ENCODE results near the gene RP2.
A peak's percentile ranks its signal among the peaks of the same experiment; 100 is the strongest.

RP2 gene

DNA sequence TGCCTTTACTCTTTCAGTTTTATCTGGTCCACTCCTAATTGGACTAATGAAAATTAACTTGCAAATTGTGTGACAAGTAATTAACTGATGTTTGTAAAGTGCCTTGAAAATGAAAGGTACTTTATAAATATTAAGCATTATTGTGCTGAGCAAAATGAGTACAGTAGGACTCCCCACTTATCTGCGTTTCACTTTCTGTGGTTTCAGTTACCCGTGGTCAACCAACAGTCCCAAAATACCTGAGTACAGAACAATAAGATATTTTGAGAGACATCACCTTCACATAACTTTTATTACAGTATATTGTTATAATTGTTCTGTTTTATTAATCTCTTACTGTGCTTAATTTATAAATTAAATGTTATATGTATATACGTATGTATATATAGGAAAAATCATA is 48.0 kb downstream of the RP2 start:
- peaks cover 6% of the 10 kb centered on the region for H3K36me3 ChIP-seq (ENCODE audit: control insufficient read depth, insufficient read depth, low read length)
- no CpG with 5 or more reads among the region's 3 CpGs for WGBS, 2 experiments (ENCODE audit: insufficient coverage in 2 of 2)

DNA sequence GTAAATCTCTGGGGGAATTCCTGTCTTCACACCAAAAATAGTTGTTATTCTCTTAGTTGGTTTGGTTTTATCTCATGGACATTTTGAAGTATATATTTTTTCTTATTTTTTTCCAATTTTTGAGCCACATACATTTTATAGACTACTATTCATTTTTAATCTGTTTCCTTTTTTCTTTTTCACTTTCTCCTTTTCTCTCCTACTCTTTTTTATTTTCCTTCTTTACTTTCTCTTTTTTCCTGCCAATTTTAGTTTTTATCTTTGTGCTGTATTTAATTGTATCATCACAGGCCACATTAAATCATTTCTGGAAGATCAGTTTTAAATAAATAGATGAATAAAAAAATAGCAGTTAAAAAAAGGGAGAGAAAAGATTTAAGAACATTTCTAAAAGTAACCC is 61.4 kb downstream of the RP2 start:
- Histone ChIP-seq H3K27ac (ENCODE audit: low read depth, low read length, severe bottlenecking) (no peak overlapping the region), H3K9me3 (ENCODE audit: control insufficient read depth, low read length) (no peaks in the 10 kb centered on the region), H3K36me3 (ENCODE audit: control insufficient read depth, insufficient read depth, low read length) (no peaks in the 10 kb centered on the region), H3K4me1 (ENCODE audit: control insufficient read depth, insufficient read depth, low read length, poor library complexity, severe bottlenecking) (no peaks in the 10 kb centered on the region), H3K4me3 (ENCODE audit: extremely low read depth, insufficient read depth, low read length, poor library complexity, severe bottlenecking) (no peak overlapping the region)

More for the DNA sequence above, 48.0 kb downstream of the RP2 start:
- Histone ChIP-seq H3K9me3 (ENCODE audit: control insufficient read depth, low read length) (no peaks in the 10 kb centered on the region), H3K4me1 (ENCODE audit: control insufficient read depth, insufficient read depth, low read length, poor library complexity, severe bottlenecking) (no peaks in the 10 kb centered on the region), H3K4me3 (ENCODE audit: extremely low read depth, insufficient read depth, low read length, poor library complexity, severe bottlenecking) (no peak overlapping the region), H3K27ac (ENCODE audit: low read depth, low read length, severe bottlenecking) (no peak overlapping the region)

DNA sequence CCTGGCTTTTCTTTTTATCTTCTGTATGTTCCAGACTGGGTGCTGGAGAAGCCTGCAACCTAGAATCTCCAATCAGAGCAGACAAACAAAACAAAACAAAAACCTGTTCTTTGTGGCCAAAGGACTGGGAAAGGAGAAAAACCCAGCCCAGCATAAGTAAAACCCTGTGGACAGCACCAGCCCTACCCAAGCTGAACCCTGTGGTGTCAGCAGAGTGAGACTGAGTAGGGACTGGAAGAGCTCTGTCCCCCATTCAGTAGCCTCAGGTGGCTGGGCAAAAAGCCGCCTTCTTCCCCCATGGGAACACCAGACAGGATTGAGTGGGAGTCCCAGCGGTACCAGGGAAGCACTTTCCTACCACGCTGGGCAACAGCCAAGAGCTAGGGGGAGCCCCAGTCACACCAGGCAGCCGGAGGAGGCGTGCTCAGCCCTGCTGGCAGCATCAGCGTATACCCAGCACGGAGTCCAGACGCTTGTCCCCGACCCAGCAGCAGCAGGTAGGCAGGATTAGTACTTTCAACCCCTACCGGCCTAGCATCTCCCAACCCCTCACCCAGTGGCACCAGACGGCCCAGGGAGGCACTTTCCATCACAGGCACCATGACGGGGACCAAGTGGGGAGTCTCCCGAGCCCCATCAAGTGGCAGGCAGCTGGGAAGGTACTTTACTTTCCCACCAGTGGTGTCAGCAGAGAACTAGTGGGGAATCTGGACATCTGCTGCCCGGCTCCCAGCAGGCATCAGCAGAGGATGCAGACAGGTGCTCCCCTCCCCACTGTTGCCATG is 66.8 kb downstream of the RP2 start:
- 0% methylated on average over 2 of the region's 14 CpGs for WGBS, 2 experiments (ENCODE audit: insufficient coverage in 2 of 2)
- Histone ChIP-seq H3K4me3 (ENCODE audit: extremely low read depth, insufficient read depth, low read length, poor library complexity, severe bottlenecking) (peak overlapping the region; percentile 29), H3K27ac (ENCODE audit: low read depth, low read length, severe bottlenecking) (no peak overlapping the region), H3K36me3 (ENCODE audit: control insufficient read depth, insufficient read depth, low read length) (no peaks in the 10 kb centered on the region), H3K9me3 (ENCODE audit: control insufficient read depth, low read length) (no peaks in the 10 kb centered on the region), H3K4me1 (ENCODE audit: control insufficient read depth, insufficient read depth, low read length, poor library complexity, severe bottlenecking) (no peaks in the 10 kb centered on the region)

DNA sequence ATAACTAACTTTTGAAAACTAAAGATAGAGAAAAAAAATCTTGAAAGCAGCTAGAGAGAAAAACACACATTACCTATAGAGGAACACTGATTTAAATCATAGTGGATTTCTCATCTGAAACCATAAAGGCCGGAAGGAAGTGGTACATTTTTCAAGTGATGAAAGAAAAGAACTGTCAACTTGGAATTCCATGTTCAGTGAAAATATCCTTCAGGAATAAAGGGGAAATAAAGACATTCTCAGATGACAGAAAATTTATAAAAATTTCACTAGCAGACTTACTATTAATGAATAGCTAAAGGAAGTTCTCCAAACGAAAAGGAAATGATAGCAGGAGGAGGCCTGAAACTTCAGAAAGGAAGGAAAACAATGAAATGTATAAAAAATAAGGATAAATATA is 67.8 kb downstream of the RP2 start:
- Histone ChIP-seq H3K4me1 (ENCODE audit: control insufficient read depth, insufficient read depth, low read length, poor library complexity, severe bottlenecking) (no peaks in the 10 kb centered on the region), H3K9me3 (ENCODE audit: control insufficient read depth, low read length) (no peaks in the 10 kb centered on the region), H3K27ac (ENCODE audit: low read depth, low read length, severe bottlenecking) (no peak overlapping the region), H3K4me3 (ENCODE audit: extremely low read depth, insufficient read depth, low read length, poor library complexity, severe bottlenecking) (no peak overlapping the region), H3K36me3 (ENCODE audit: control insufficient read depth, insufficient read depth, low read length) (no peaks in the 10 kb centered on the region)
- 80% methylated on average over 1 of the region's 2 CpGs; no CpG with 5 or more reads in 1 of the 2 experiments for whole genome bisulfite sequencing, 2 experiments (ENCODE audit: insufficient coverage in 2 of 2)

DNA sequence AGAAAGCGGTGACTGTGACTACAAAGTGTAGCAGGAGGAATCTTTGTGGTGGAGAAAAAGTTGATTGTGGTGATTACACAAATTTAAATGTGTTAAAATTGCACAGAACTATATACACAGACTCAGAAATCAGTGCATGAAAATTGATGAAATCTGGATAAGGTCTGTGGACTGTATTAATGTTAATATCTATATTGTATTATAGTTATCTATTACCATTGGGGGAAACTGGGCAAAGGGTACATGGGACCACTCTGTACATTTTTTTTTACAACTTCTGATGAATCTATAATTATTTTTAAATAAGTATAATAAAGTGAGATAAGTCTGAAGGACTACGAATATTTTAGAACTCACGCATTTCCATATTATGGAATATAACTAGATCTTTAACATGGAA is 73.6 kb downstream of the RP2 start:
- Histone ChIP-seq H3K27ac (ENCODE audit: low read depth, low read length, severe bottlenecking) (no peak overlapping the region), H3K4me1 (ENCODE audit: control insufficient read depth, insufficient read depth, low read length, poor library complexity, severe bottlenecking) (peaks cover 4% of the 10 kb centered on the region), H3K36me3 (ENCODE audit: control insufficient read depth, insufficient read depth, low read length) (no peaks in the 10 kb centered on the region), H3K9me3 (ENCODE audit: control insufficient read depth, low read length) (no peaks in the 10 kb centered on the region), H3K4me3 (ENCODE audit: extremely low read depth, insufficient read depth, low read length, poor library complexity, severe bottlenecking) (no peak overlapping the region)
- no CpG with 5 or more reads among the region's 3 CpGs for WGBS, 2 experiments (ENCODE audit: insufficient coverage in 2 of 2)

DNA sequence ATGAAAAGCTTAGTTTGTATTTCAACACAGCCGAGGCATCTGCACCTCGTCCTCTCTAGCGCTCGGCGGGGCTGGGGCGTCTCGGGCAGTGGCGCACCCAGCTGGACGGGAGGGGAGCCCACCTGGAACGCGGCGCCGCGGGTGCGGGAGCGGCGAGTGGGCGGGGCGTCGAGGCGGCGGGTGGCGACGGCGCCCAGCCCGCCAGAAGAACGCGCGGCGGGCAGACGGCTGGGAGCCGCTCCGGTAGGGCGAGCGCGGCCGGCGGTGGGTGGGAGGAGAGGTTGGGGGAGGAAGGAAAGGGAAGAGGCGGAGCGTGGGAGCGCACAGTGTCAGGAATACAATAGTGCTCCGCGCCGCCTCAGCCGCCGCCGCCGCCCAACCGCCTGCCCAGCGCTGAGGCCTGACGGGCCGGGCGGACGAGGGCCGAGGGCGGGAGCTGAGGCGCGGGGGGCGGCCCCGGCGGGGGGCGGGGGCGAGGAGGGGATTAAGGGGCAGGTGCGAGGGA is 75.3 kb downstream of the RP2 start, which contains the start of gene JADE3:
JADE3 (plus strand) TSS at position 324 of the 505 bp plus-strand sequence. CDS start 72,474 bp downstream, outside the sequence.
- WGBS, 2 experiments (ENCODE audit: insufficient coverage in 2 of 2): no CpG with 5 or more reads among the region's 64 CpGs
- Histone ChIP-seq H3K4me3 (ENCODE audit: extremely low read depth, insufficient read depth, low read length, poor library complexity, severe bottlenecking) (peak within 1 kb of the TSS; percentile 59), H3K36me3 (ENCODE audit: control insufficient read depth, insufficient read depth, low read length) (no peaks in the 10 kb centered on the region), H3K9me3 (ENCODE audit: control insufficient read depth, low read length) (no peaks in the 10 kb centered on the region), H3K27ac (ENCODE audit: low read depth, low read length, severe bottlenecking) (peak within 1 kb of the TSS; percentile 16), H3K4me1 (ENCODE audit: control insufficient read depth, insufficient read depth, low read length, poor library complexity, severe bottlenecking) (peaks cover 4% of the 10 kb centered on the region)

DNA sequence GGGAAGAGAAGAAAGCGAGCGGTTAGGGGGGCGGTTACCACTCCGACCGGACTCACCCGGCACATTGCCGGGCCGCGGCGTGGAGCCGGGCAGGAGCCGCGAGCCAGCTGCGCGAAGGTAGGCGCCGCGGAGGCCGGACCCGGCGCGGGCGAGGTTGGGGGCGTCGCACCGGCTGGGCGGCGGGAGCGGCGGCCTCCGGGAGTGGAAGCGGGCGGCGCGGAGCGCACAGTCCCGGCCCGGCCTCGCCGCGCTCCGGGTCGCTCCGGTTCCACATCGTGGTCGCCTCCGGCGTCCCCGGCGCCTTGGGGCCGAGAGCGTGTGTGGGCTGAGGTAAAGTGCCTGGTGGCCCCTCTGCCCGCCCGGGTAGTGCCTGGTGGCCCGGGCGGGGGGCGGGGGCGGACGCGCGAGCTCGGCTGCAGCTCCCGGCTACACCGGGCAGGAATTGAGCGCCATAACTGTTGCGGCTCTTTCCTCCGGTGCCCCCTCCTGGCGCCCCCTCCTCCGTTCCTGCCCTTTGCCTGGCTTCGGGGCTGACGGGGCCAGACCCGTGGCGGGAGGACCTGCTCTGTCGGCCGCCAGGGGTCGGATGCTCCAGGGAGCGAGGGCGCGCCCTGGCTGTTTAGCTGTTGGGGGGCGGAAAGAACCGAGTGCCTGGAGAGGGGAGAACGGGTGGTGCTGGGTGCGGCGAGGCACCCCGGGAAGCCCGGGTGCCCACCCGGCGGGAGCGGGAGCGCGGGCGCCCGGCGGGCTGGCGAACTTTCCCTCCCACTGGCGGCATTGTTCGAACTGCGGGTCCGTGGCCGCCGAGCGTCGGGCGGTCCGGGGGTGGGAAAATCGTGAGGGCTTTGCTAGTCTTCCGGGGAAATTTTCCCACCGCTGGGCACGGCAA is 76.0 kb downstream of the RP2 start:
- peak overlapping the region; percentile 16 for H3K27ac ChIP-seq (ENCODE audit: low read depth, low read length, severe bottlenecking)
- H3K36me3 ChIP-seq (ENCODE audit: control insufficient read depth, insufficient read depth, low read length): no peaks in the 10 kb centered on the region
- H3K9me3 ChIP-seq (ENCODE audit: control insufficient read depth, low read length): no peaks in the 10 kb centered on the region
- peak overlapping the region; percentile 59 for H3K4me3 ChIP-seq (ENCODE audit: extremely low read depth, insufficient read depth, low read length, poor library complexity, severe bottlenecking)
- 0 to 7% methylated on average over 1 to 3 of the region's 109 CpGs for WGBS, 2 experiments (ENCODE audit: insufficient coverage in 2 of 2)
- H3K4me1 ChIP-seq (ENCODE audit: control insufficient read depth, insufficient read depth, low read length, poor library complexity, severe bottlenecking): peaks cover 4% of the 10 kb centered on the region

DNA sequence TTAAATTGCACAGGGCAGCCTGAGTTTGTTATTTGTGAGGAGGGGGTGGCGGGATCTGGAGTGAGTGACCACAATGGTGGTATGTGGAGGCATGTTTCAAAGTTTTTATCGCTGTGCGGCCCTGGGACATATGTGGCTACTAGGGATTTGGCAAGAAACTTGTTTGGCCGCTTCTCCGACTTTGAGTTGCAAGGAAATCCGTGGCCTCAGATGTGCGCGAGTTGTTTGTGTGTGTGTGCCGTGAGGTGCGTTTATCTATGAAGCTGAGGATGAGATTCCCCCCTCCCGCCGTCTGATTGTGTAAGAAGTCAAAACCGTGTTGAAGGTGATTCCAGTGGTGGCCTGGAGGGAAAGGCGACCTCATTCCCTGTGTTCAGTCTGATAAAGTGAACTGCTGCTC is 76.8 kb downstream of the RP2 start:
- H3K36me3 ChIP-seq (ENCODE audit: control insufficient read depth, insufficient read depth, low read length): no peaks in the 10 kb centered on the region
- peak overlapping the region; percentile 59 for H3K4me3 ChIP-seq (ENCODE audit: extremely low read depth, insufficient read depth, low read length, poor library complexity, severe bottlenecking)
- H3K4me1 ChIP-seq (ENCODE audit: control insufficient read depth, insufficient read depth, low read length, poor library complexity, severe bottlenecking): peaks cover 4% of the 10 kb centered on the region
- WGBS, 2 experiments (ENCODE audit: insufficient coverage in 2 of 2): 4% methylated on average over 4 of the region's 14 CpGs; no CpG with 5 or more reads in 1 of the 2 experiments
- H3K27ac ChIP-seq (ENCODE audit: low read depth, low read length, severe bottlenecking): peak overlapping the region; percentile 16
- H3K9me3 ChIP-seq (ENCODE audit: control insufficient read depth, low read length): no peaks in the 10 kb centered on the region

DNA sequence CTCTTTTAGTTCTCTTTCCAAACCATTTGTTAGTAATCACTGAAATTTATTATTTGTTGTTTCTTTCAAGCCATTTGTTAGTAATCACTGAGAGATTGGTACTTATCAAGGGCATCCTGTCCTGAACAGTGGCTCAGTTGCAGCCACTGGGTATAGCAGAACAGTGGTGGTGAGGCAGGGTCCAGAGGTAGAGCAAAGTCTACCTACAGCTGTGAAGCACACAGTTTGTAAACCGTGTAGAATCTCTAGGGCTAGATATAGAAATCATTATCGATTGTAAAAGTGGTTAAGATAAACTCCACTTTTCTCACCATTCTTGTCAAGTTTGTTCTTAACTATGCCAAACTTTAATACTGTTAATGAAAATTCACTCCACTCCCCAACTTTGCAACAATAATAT is 79.4 kb downstream of the RP2 start:
- Histone ChIP-seq H3K4me1 (ENCODE audit: control insufficient read depth, insufficient read depth, low read length, poor library complexity, severe bottlenecking) (peaks cover 4% of the 10 kb centered on the region), H3K36me3 (ENCODE audit: control insufficient read depth, insufficient read depth, low read length) (no peaks in the 10 kb centered on the region), H3K9me3 (ENCODE audit: control insufficient read depth, low read length) (peaks cover 3% of the 10 kb centered on the region), H3K27ac (ENCODE audit: low read depth, low read length, severe bottlenecking) (no peak overlapping the region), H3K4me3 (ENCODE audit: extremely low read depth, insufficient read depth, low read length, poor library complexity, severe bottlenecking) (no peak overlapping the region)
- 100% methylated on average over 1 of the region's 2 CpGs; no CpG with 5 or more reads in 1 of the 2 experiments for WGBS, 2 experiments (ENCODE audit: insufficient coverage in 2 of 2)

DNA sequence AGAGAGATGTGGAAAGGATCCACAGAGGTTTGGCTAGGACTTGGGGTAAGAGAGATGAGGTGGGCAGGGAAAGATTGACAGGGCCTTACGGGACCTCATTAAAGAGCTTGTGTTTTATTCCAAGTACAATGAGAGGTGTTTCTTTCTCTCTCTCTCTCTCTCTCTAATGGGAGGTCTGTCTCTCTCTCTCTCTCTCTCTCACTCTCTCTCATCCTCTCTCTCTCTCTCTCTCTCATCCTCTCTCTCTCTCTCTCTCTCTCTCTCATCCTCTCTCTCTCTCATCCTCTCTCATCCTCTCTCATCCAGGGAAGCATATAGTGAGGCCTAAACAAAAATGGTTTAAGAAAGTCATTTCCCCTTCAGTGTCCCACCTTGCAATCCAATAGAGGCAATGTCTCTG is 80.8 kb downstream of the RP2 start:
- WGBS, 2 experiments (ENCODE audit: insufficient coverage in 2 of 2): no CpG with 5 or more reads among the region's 1 CpG
- Histone ChIP-seq H3K27ac (ENCODE audit: low read depth, low read length, severe bottlenecking) (no peak overlapping the region), H3K36me3 (ENCODE audit: control insufficient read depth, insufficient read depth, low read length) (no peaks in the 10 kb centered on the region), H3K4me3 (ENCODE audit: extremely low read depth, insufficient read depth, low read length, poor library complexity, severe bottlenecking) (no peak overlapping the region), H3K4me1 (ENCODE audit: control insufficient read depth, insufficient read depth, low read length, poor library complexity, severe bottlenecking) (peaks cover 4% of the 10 kb centered on the region), H3K9me3 (ENCODE audit: control insufficient read depth, low read length) (peaks cover 3% of the 10 kb centered on the region)

Data from mesodermal cell (in vitro differentiated cells).